SK-N-SH (cell line): ENCODE data around the gene CYTH3.
A peak's percentile ranks its signal among the peaks of the same experiment; 100 is the strongest.

Experiments
- CHD2 ChIP-seq: fragments of 150-350 bp; IDR thresholded peaks from 2 replicates; pipeline ENCODE4 v1.6.1; 2018; ENCODE audit warnings: low read length; ENCODE audit not compliant: partially characterized antibody
- CTCF ChIP-seq: fragments of 200-600 bp; sonication (generic); IDR thresholded peaks from 2 replicates; pipeline ENCODE4 v1.6.1; 2017; ENCODE audit warnings: antibody characterized with exemption, mild to moderate bottlenecking, moderate library complexity
- EP300 ChIP-seq, 2 experiments: IDR thresholded peaks; 2 replicates each; pipeline versions ENCODE4 v1.4.0 to v1.6.1; 2012; ENCODE audit warnings: borderline replicate concordance in 1 of 2, low read depth in 1 of 2, low read length in 1 of 2
- FOSL2 ChIP-seq: IDR thresholded peaks from 2 replicates; pipeline ENCODE4 v1.4.0; 2012; ENCODE audit warnings: low read depth, mild to moderate bottlenecking, moderate library complexity, borderline replicate concordance
- TCF12 ChIP-seq: IDR thresholded peaks from 2 replicates; pipeline ENCODE4 v1.4.0; 2012

- TF ChIP-seq FOSL2, result peak; percentile 66; the same call in 1 of the 2 replicates
- peak; percentile 23; the same call in 1 of the 2 replicates for TF ChIP-seq TCF12
- no peak for TF ChIP-seq EP300 (IDR thresholded peaks at IDR 0.05; ENCODE audit: borderline replicate concordance in 1 of 2, low read depth in 1 of 2, low read length in 1 of 2)
- TF ChIP-seq CHD2, result no peak
- TF ChIP-seq CTCF, result no peak
Measured at GRCh38 chr7:6172224-6172909, 100.1 kb downstream of the CYTH3 start.
